Articular chondrocyte of knee joint (primary cell): Measurements from ENCODE around the gene DCST1. TPM values are rescaled to one million over a fixed set of nuclear protein-coding genes. Genes with fewer than 3 reads are reported as not detected.

ENCODE experiments used
- total RNA-seq: library from RNA; depleted of rRNA; stranded (reverse); fragments of >200 nt; gene quantifications from 2 replicates; pipeline ENCODE4 v1.2.3, GENCODE V29; 2012

The DCST1 gene
- not detected in 2 replicates for total RNA-seq

GRCh38 chr1:155033524-155033923, at the start of gene DCST1, which contains the start of gene DCST2:
TSS of gene DCST1 (plus strand) at chr1:155033824. CDS start at chr1:155034037, 213 bp downstream.
TSS of gene DCST2 (minus strand) at chr1:155033781. CDS start at chr1:155033701, 80 bp downstream.

GRCh38 chr1:154993572-154994268, 39.9 kb upstream of the DCST1 start, which contains the start of gene LENEP:
TSS of gene LENEP (plus strand) at chr1:154993586. CDS start at chr1:154993608, 22 bp downstream.

GRCh38 chr1:155002464-155003226, 31.0 kb upstream of the DCST1 start, which contains the start of gene ZBTB7B:
TSS of gene ZBTB7B (plus strand) at chr1:155002802. CDS start at chr1:155014661, 11,859 bp downstream.

GRCh38 chr1:155050560-155051341, 17.1 kb downstream of the DCST1 start, which contains the start of gene ADAM15:
TSS of gene ADAM15 (plus strand) at chr1:155051316. CDS start at chr1:155051387, 71 bp downstream.

GRCh38 chr1:155063550-155064110, 30.0 kb downstream of the DCST1 start, which contains the start of gene EFNA4:
TSS of gene EFNA4 (plus strand) at chr1:155063740. CDS start at chr1:155063824, 84 bp downstream.

GRCh38 chr1:155078469-155079209, 45.0 kb downstream of the DCST1 start, which contains the start of gene EFNA3:
TSS of gene EFNA3 (plus strand) at chr1:155078837. CDS start at chr1:155078942, 105 bp downstream.

Other genes starting within 250 kb of the DCST1 start
- gene KCNN3, start 163.5 kb upstream of the DCST1 start, total RNA-seq: under 0.01 and 0.11 TPM in 2 replicates
- 8.4 and 9.5 TPM in 2 replicates for gene PMVK, start 97.1 kb upstream of the DCST1 start, total RNA-seq
- gene PBXIP1, start 77.7 kb upstream of the DCST1 start, total RNA-seq: 35.8 and 36.8 TPM in 2 replicates
- 11.6 and 13.8 TPM in 2 replicates for gene PYGO2, start 72.0 kb upstream of the DCST1 start, total RNA-seq
- gene SHC1, start 63.1 kb upstream of the DCST1 start, total RNA-seq: 211 and 219 TPM in 2 replicates
- gene CKS1B, start 59.1 kb upstream of the DCST1 start, total RNA-seq: 31.5 and 40.9 TPM in 2 replicates
- gene FLAD1, start 50.5 kb upstream of the DCST1 start, total RNA-seq: 13.1 and 13.6 TPM in 2 replicates
- gene LENEP, start 40.2 kb upstream of the DCST1 start, total RNA-seq: not detected in 2 replicates
- 14.4 and 20.6 TPM in 2 replicates for gene ZBTB7B, start 31.0 kb upstream of the DCST1 start, total RNA-seq
- gene DCST2, start within 50 bp of the DCST1 start, total RNA-seq: 0.11 TPM in 1 of 2 replicates, not detected in the other
- 82.4 and 87.7 TPM in 2 replicates for gene ADAM15, start 17.5 kb downstream of the DCST1 start, total RNA-seq
- 3.0 and 3.7 TPM in 2 replicates for gene EFNA4, start 29.9 kb downstream of the DCST1 start, total RNA-seq
- 0.65 and 1.6 TPM in 2 replicates for gene EFNA3, start 45.0 kb downstream of the DCST1 start, total RNA-seq
- 1.9 and 5.2 TPM in 2 replicates for gene EFNA1, start 94.1 kb downstream of the DCST1 start, total RNA-seq
- gene SLC50A1, start 102.0 kb downstream of the DCST1 start, total RNA-seq: 37.9 and 46.4 TPM in 2 replicates
- 19.2 and 39.6 TPM in 2 replicates for gene DPM3, start 106.7 kb downstream of the DCST1 start, total RNA-seq
- 96.1 and 111 TPM in 2 replicates for gene KRTCAP2, start 139.5 kb downstream of the DCST1 start, total RNA-seq
- 2.0 and 3.5 TPM in 2 replicates for gene TRIM46, start 140.0 kb downstream of the DCST1 start, total RNA-seq
- gene THBS3, start 174.1 kb downstream of the DCST1 start, total RNA-seq: 47.7 and 72.1 TPM in 2 replicates
- 33.8 and 37.4 TPM in 2 replicates for gene MTX1, start 174.9 kb downstream of the DCST1 start, total RNA-seq
- 4.2 and 6.4 TPM in 2 replicates for gene ENTREP3, start 221.7 kb downstream of the DCST1 start, total RNA-seq
- gene SCAMP3, start 228.5 kb downstream of the DCST1 start, total RNA-seq: 33.8 and 43.6 TPM in 2 replicates
- gene CLK2, start 239.7 kb downstream of the DCST1 start, total RNA-seq: 26.0 and 27.6 TPM in 2 replicates
- 0.78 and 1.1 TPM in 2 replicates for gene HCN3, start 243.6 kb downstream of the DCST1 start, total RNA-seq